Measurements from ENCODE around the gene CHRNE.
A peak's percentile ranks its signal among the peaks of the same experiment; 100 is the strongest.

Gene CHRNE

GRCh38 chr17:4903051-4903818 is at the start of gene CHRNE:
TSS of gene CHRNE (minus strand) at chr17:4903098. CDS start at chr17:4903063, 35 bp downstream.
- Histone ChIP-seq H3K27me3 (ENCODE audit: insufficient read depth, low read length) (no peaks in the 10 kb centered on the region), H4K20me1 (ENCODE audit: insufficient read depth, low read length) (no peaks in the 10 kb centered on the region), H3K9ac (ENCODE audit: low read length) (no peak within 1 kb of the TSS; the same call in 1 of the 2 replicates), H3K79me2 (ENCODE audit: insufficient read depth, low read length) (no peaks in the 10 kb centered on the region), H3K4me2 (ENCODE audit: low read length) (peak within 1 kb of the TSS; percentile 19; the same call in 1 of the 2 replicates), H3K36me3 (ENCODE audit: insufficient read depth, low read length) (no peaks in the 10 kb centered on the region), H2AFZ (ENCODE audit: low read length) (no peak within 1 kb of the TSS), H3F3A (ENCODE audit: insufficient read depth, low read length) (no peaks in the 10 kb centered on the region), H3K4me3 (ENCODE audit: low read depth, low read length, poor library complexity, severe bottlenecking) (peak within 1 kb of the TSS; percentile 4), H3K27ac (ENCODE audit: low read depth, low read length, poor library complexity, severe bottlenecking) (peak within 1 kb of the TSS; percentile 20), H3K9me2 (ENCODE audit: low read depth, low read length) (no peaks in the 10 kb centered on the region), H3K4me1 (ENCODE audit: insufficient read depth, low read length, severe bottlenecking) (peaks cover 35% of the 10 kb centered on the region), H3K9me3 (ENCODE audit: low read length) (no peaks in the 10 kb centered on the region)
- TF ChIP-seq, protein P1, sequence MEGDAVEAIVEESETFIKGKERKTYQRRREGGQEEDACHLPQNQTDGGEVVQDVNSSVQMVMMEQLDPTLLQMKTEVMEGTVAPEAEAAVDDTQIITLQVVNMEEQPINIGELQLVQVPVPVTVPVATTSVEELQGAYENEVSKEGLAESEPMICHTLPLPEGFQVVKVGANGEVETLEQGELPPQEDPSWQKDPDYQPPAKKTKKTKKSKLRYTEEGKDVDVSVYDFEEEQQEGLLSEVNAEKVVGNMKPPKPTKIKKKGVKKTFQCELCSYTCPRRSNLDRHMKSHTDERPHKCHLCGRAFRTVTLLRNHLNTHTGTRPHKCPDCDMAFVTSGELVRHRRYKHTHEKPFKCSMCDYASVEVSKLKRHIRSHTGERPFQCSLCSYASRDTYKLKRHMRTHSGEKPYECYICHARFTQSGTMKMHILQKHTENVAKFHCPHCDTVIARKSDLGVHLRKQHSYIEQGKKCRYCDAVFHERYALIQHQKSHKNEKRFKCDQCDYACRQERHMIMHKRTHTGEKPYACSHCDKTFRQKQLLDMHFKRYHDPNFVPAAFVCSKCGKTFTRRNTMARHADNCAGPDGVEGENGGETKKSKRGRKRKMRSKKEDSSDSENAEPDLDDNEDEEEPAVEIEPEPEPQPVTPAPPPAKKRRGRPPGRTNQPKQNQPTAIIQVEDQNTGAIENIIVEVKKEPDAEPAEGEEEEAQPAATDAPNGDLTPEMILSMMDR (IDR thresholded peaks at IDR 0.05; ENCODE audit: low read length) = peak; percentile 77
- TF ChIP-seq EZH2 (IDR thresholded peaks at IDR 0.05; ENCODE audit: borderline replicate concordance, low read length) = no peak

GRCh38 chr17:4951486-4951885 is 48.6 kb upstream of the CHRNE start:
- H3K9ac ChIP-seq (ENCODE audit: low read length) = no peak overlapping the region
- H3K27me3 ChIP-seq (ENCODE audit: insufficient read depth, low read length) = no peaks in the 10 kb centered on the region
- H3K27ac ChIP-seq (ENCODE audit: low read depth, low read length, poor library complexity, severe bottlenecking) = no peak overlapping the region
- no peaks in the 10 kb centered on the region for H3K9me3 ChIP-seq (ENCODE audit: low read length)
- peaks cover 16% of the 10 kb centered on the region for H3K36me3 ChIP-seq (ENCODE audit: insufficient read depth, low read length)
- no peak overlapping the region for H2AFZ ChIP-seq (ENCODE audit: low read length)
- TF ChIP-seq, protein P1 (IDR thresholded peaks at IDR 0.05; ENCODE audit: low read length) = no peak
- TF ChIP-seq EZH2 (IDR thresholded peaks at IDR 0.05; ENCODE audit: borderline replicate concordance, low read length) = no peak
- H3K4me2 ChIP-seq (ENCODE audit: low read length) = no peak overlapping the region
- H4K20me1 ChIP-seq (ENCODE audit: insufficient read depth, low read length) = no peaks in the 10 kb centered on the region
- H3K4me1 ChIP-seq (ENCODE audit: insufficient read depth, low read length, severe bottlenecking) = peaks cover 23% of the 10 kb centered on the region
- no peak overlapping the region for H3K4me3 ChIP-seq (ENCODE audit: low read depth, low read length, poor library complexity, severe bottlenecking)
- H3K79me2 ChIP-seq (ENCODE audit: insufficient read depth, low read length) = peaks cover 9% of the 10 kb centered on the region
- H3K9me2 ChIP-seq (ENCODE audit: low read depth, low read length) = no peaks in the 10 kb centered on the region
- no peaks in the 10 kb centered on the region for H3F3A ChIP-seq (ENCODE audit: insufficient read depth, low read length)

- H3K27ac ChIP-seq (ENCODE audit: low read depth, low read length, poor library complexity, severe bottlenecking) = peak within 1 kb of the TSS; percentile 100
- H3K4me1 ChIP-seq (ENCODE audit: insufficient read depth, low read length, severe bottlenecking) = peaks cover 31% of the 10 kb centered on the region
- peak within 1 kb of the TSS; percentile 92 for H3K9ac ChIP-seq (ENCODE audit: low read length)
- no peaks in the 10 kb centered on the region for H3K27me3 ChIP-seq (ENCODE audit: insufficient read depth, low read length)
- H3K9me3 ChIP-seq (ENCODE audit: low read length) = no peaks in the 10 kb centered on the region
- peak within 1 kb of the TSS; percentile 94 for H3K4me2 ChIP-seq (ENCODE audit: low read length)
- TF ChIP-seq, protein P1 (IDR thresholded peaks at IDR 0.05; ENCODE audit: low read length) = no peak
- TF ChIP-seq EZH2 (IDR thresholded peaks at IDR 0.05; ENCODE audit: borderline replicate concordance, low read length) = no peak
- peaks cover 9% of the 10 kb centered on the region for H3K79me2 ChIP-seq (ENCODE audit: insufficient read depth, low read length)
- H3K9me2 ChIP-seq (ENCODE audit: low read depth, low read length) = no peaks in the 10 kb centered on the region
- H4K20me1 ChIP-seq (ENCODE audit: insufficient read depth, low read length) = no peaks in the 10 kb centered on the region
- H2AFZ ChIP-seq (ENCODE audit: low read length) = no peak within 1 kb of the TSS
- peaks cover 23% of the 10 kb centered on the region for H3K36me3 ChIP-seq (ENCODE audit: insufficient read depth, low read length)
- H3F3A ChIP-seq (ENCODE audit: insufficient read depth, low read length) = 0 out of 2 replicates have a peak, but pooled peaks cover 3% of the 10 kb centered on the region
- H3K4me3 ChIP-seq (ENCODE audit: low read depth, low read length, poor library complexity, severe bottlenecking) = peak within 1 kb of the TSS; percentile 84
Observed at GRCh38 chr17:4950746-4951204, 47.9 kb upstream of the CHRNE start, which contains the start of gene ENO3. TSS of gene ENO3 (plus strand) at chr17:4951119. CDS start at chr17:4951830, 711 bp downstream.
